Right cardiac atrium (tissue), 5 donors: ENCODE data around the gene PHACTR2. TPM values are rescaled to one million over a fixed set of nuclear protein-coding genes. Genes with fewer than 3 reads are reported as not detected.
A peak's percentile ranks its signal among the peaks of the same experiment; 100 is the strongest.

Experiments used
- ATAC-seq, 2 donors: fragments of 200-7000 bp; cut with Tn5 transposase; one replicate each; pipeline versions ENCODE4 v1.8.0 to v1.9.1; 2020; ENCODE audit warnings: moderate library complexity in 2 of 2, mild to moderate bottlenecking in 1 of 2
- DNase-seq, 3 donors: peaks; one replicate each; pipeline ENCODE4 v3.0.0-alpha.2; 2020
- H3K27ac ChIP-seq: one replicate; pipeline ENCODE4 v1.5.1; 2013; ENCODE audit warnings: mild to moderate bottlenecking, low read length, control low read depth, moderate library complexity
- H3K27me3 ChIP-seq: one replicate; pipeline ENCODE4 v1.6.1; 2013; ENCODE audit not compliant: control insufficient read depth, insufficient read depth
- H3K4me1 ChIP-seq: one replicate; pipeline ENCODE4 v1.6.1; 2013; ENCODE audit warnings: low read length; ENCODE audit not compliant: control insufficient read depth, insufficient read depth
- H3K4me3 ChIP-seq: one replicate; pipeline ENCODE4 v1.5.1; 2013; ENCODE audit warnings: low read length, control low read depth
- H3K9me3 ChIP-seq: one replicate; pipeline ENCODE4 v1.6.1; 2013; ENCODE audit warnings: low read length; ENCODE audit not compliant: control insufficient read depth
- WGBS: extraction: QIAGEN DNeasy Blood & Tissue Kit; methylation state at CpG from one replicate; pipeline ENCODE4 v1.1.7; 2013; 5-methylcytosine and 5-hydroxymethylcytosine counted together
- intact Hi-C, 4 donors: fragments of 100-400 bp; cut with DNase I; formaldehyde crosslinking; loops; one replicate each; pipeline versions ENCODE4 v1.11.0 to v1.14.0; 2022 to 2023
- polyA plus RNA-seq: library from polyadenylated mRNA; stranded (reverse); fragments of 200-250 nt; gene quantifications from one replicate; pipeline ENCODE4 v1.2.3, GENCODE V29; 2013
- total RNA-seq, 4 donors: library from RNA; stranded (reverse); fragmentation: NEBNext Ultra II Directional; extraction: Animal tissue kit (Norgen Biotek cat#: 25700); gene quantifications; one replicate each; pipeline ENCODE4 v1.2.1, GENCODE V29; 2021
- donor health status: healthy with polysubstance abuse.
- donor health status: DM: no; HTN: yes; CAD: no.
- donor health status: DM: no; HTN: no; CAD: no.
- donor health status: DM: no; HTN: yes; CAD: no; lungs with severe emphysema.
- donor health status: DM: yes; HTN: yes; CAD: no.

PHACTR2 gene
- total and polyA plus RNA-seq, 5 donors = 10.7 to 75.7 (median 49.7) TPM

DNA sequence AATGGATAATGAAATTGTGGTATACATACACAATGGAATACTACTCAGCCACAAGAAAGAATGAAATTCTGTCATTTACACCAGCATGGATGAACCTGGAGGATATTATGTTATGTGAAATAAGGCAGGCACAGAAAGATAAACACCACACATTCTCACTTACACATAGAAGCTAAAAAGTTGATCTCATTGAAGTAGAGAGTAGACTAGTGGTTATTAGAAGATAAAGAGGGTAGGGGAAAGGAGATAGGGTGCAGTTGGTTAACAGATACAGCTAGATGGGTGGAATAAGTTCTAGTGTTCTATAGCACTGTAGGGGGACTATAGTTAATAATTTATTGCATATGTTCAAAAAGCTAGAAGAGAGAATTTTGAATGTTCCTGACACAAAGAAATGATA, 139.9 kb downstream of the PHACTR2 start:
- Histone ChIP-seq H3K4me3 (no peak overlapping the region), H3K27me3 (no peaks in the 10 kb centered on the region), H3K4me1 (peaks cover 1% of the 10 kb centered on the region), H3K27ac (no peak overlapping the region), H3K9me3 (no peaks in the 10 kb centered on the region)
- no peak for DNase-seq
- intact Hi-C loops = no loop called here
- no peak for ATAC-seq

GRCh38 chr6:143821359-143821758, 143.6 kb downstream of the PHACTR2 start:
- Histone ChIP-seq H3K4me3 (no peak overlapping the region), H3K9me3 (no peaks in the 10 kb centered on the region), H3K4me1 (peaks cover 1% of the 10 kb centered on the region), H3K27me3 (no peaks in the 10 kb centered on the region), H3K27ac (no peak overlapping the region)
- WGBS = 92% methylated on average over 6 of the region's 6 CpGs
- ATAC-seq (no peak), DNase-seq (no peak)
- intact Hi-C loops = no loop called here

GRCh38 chr6:143822584-143823024, 144.8 kb downstream of the PHACTR2 start:
- Histone ChIP-seq H3K9me3 (no peaks in the 10 kb centered on the region), H3K4me3 (no peak overlapping the region), H3K27me3 (no peaks in the 10 kb centered on the region), H3K4me1 (peaks cover 1% of the 10 kb centered on the region), H3K27ac (no peak overlapping the region)
- intact Hi-C loops = no loop called here
- no peak for DNase-seq
- 40% methylated on average over 3 of the region's 3 CpGs for WGBS
- ATAC-seq = no peak

- WGBS = 71% methylated on average over 6 of the region's 6 CpGs
- Histone ChIP-seq H3K9me3 (no peaks in the 10 kb centered on the region), H3K4me1 (peaks cover 1% of the 10 kb centered on the region), H3K27ac (no peak overlapping the region), H3K4me3 (no peak overlapping the region), H3K27me3 (no peaks in the 10 kb centered on the region)
- ATAC-seq (no peak), DNase-seq (no peak)
- intact Hi-C loops = no loop called here
Observed at GRCh38 chr6:143823548-143823947, 145.8 kb downstream of the PHACTR2 start.

DNA sequence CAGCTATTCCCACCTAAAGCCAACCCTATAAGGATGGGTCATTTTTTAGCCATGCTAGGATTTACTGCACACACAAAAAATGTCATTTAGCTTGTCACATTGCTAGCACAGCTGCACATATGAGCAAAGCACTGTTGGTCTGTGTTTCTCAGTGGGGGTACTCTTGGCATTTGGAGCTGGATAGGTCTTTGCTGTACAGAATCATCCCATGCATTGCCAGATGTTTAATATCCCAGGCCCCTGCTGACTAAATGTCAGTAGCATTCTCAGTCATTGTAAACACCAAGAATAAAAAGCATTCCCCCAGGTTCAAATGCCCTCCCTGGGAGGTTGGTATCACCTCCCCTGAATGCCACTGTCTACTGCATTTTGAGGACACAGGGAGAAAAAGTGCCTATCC, 150.8 kb downstream of the PHACTR2 start:
- no peaks in the 10 kb centered on the region for H3K4me1 ChIP-seq
- no peaks in the 10 kb centered on the region for H3K27me3 ChIP-seq
- no peak overlapping the region for H3K4me3 ChIP-seq
- intact Hi-C loops = no loop called here
- no peaks in the 10 kb centered on the region for H3K9me3 ChIP-seq
- no peak overlapping the region for H3K27ac ChIP-seq
- DNase-seq = no peak
- no peak for ATAC-seq

DNA sequence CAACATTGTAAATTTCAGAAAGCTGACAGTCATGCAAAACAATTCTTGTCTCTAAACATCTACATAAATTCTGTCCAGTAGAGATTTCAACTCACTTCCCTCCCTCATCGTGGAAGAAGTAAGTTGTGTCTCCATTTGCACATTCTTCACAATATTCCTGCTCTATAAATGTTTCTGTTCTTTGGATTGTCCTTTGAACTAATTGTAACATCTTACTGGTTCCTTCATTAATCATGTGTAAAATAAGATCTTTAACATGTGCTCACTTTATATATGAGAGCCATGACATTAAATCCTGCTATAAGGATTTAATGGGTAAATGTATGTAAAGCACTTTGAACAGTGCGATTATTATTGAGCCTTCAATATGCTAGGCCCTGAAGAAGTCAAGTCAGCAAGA, 158.4 kb downstream of the PHACTR2 start:
- Histone ChIP-seq H3K27ac (no peak overlapping the region), H3K4me1 (no peaks in the 10 kb centered on the region), H3K27me3 (no peaks in the 10 kb centered on the region), H3K9me3 (no peaks in the 10 kb centered on the region), H3K4me3 (no peak overlapping the region)
- intact Hi-C loops = no loop called here
- 93% methylated on average over 2 of the region's 2 CpGs for WGBS
- ATAC-seq (no peak), DNase-seq (no peak)

GRCh38 chr6:143838395-143838794, 160.6 kb downstream of the PHACTR2 start:
- H3K4me3 ChIP-seq = no peak overlapping the region
- no peak for ATAC-seq
- no peak for DNase-seq
- WGBS = 88% methylated on average over 5 of the region's 5 CpGs
- no peak overlapping the region for H3K27ac ChIP-seq
- no peaks in the 10 kb centered on the region for H3K27me3 ChIP-seq
- intact Hi-C loops = no loop called here
- no peaks in the 10 kb centered on the region for H3K4me1 ChIP-seq
- H3K9me3 ChIP-seq = no peaks in the 10 kb centered on the region

- intact Hi-C loops = no loop called here
- Histone ChIP-seq H3K27me3 (no peaks in the 10 kb centered on the region), H3K4me1 (peaks cover 2% of the 10 kb centered on the region), H3K9me3 (no peaks in the 10 kb centered on the region), H3K27ac (no peak overlapping the region), H3K4me3 (no peak overlapping the region)
- DNase-seq = no peak
- no peak for ATAC-seq
- WGBS = 77% methylated on average over 4 of the region's 4 CpGs
Observed at GRCh38 chr6:143839196-143839595, 161.4 kb downstream of the PHACTR2 start.

- intact Hi-C loops = loop anchor here in 3 of 4 donors (5.0 to 10.0 kb wide), 6 partner anchors 163 to 266 kb away; partner anchors contain the start of gene PHACTR2 (in 2 of the 3)
- Histone ChIP-seq H3K27me3 (no peaks in the 10 kb centered on the region), H3K4me1 (peaks cover 2% of the 10 kb centered on the region), H3K4me3 (no peak overlapping the region), H3K9me3 (no peaks in the 10 kb centered on the region), H3K27ac (no peak overlapping the region)
- no peak for ATAC-seq
- 92% methylated on average over 6 of the region's 6 CpGs for WGBS
- no peak for DNase-seq
Observed at GRCh38 chr6:143840595-143841265, 163.0 kb downstream of the PHACTR2 start.

DNA sequence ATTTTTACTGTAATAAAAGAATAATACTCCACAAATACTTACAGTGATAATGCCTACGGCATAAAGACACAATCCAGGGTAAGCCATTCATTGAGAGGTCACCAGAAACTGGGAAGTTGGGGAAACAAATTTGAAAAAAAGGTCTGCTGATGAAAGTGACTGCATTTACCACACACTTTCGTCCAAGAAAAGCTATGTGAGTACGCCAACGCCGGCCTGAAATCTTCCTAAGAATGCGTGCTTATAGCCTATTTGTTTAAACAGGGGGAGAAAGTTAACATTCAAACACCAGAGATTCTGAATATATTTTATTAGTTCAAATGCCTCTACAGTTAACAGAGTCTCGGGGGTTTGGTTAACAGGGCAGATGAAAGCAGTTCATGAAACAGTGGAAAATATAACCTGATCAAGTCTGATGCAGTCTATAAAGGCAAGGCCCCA, 164.7 kb downstream of the PHACTR2 start:
- peak in 1 of 2 donors; percentile 54 for ATAC-seq
- Histone ChIP-seq H3K9me3 (no peaks in the 10 kb centered on the region), H3K27ac (peak overlapping the region; percentile 80), H3K27me3 (no peaks in the 10 kb centered on the region), H3K4me1 (peaks cover 2% of the 10 kb centered on the region), H3K4me3 (peak overlapping the region; percentile 80)
- 27% methylated on average over 7 of the region's 7 CpGs for WGBS
- intact Hi-C loops = loop anchor here in 3 of 4 donors (5.0 to 10.0 kb wide), 6 partner anchors 165 to 268 kb away; partner anchors contain the start of gene PHACTR2 (in 2 of the 3)
- DNase-seq = no peak

DNA sequence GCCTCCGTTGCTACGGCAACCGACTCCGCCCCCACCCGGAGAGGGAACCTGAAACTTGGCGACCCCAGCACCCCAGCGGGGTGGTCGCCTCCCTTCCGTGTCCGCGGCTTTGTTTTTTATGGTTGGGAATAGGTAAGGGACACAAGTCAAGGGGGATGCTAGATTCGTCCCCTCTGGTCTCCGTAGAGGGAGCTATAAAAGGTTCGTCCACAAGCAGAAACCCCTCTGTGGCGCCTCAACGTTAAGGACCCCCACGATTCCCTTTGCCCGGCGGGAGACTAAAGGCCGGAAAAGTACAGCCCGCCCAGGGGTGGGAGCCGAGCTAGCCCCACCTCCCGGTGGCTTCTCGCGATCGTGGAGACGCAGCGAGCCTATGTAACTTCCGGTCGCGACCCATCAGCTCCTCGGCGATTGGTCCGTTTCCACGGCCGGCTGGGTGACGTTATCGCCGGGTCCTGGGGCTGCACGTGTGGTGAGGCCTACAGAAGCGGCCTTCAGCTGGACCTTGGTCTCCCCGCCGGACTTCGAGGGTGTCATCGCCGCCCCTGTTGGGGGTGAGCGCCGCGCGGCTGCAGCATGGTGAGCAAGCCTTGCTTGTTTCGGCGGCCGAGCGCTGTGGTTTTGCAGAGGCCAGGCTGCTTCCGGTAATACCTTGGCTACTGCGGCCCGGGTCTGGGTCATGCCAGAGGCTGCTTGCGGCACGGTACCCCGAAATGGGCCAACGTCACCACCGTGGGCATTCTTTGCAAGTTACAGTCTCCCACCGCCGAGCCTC, 165.3 kb downstream of the PHACTR2 start, which contains the start of gene LTV1:
LTV1 (plus strand) TSS at position 437 of the 775 bp plus-strand sequence; CDS start at position 577, 140 bp downstream.
- WGBS = under 1% methylated on average over 64 of the region's 64 CpGs
- intact Hi-C loops = loop anchor here in 3 of 4 donors (5.0 to 10.0 kb wide), 6 partner anchors 166 to 268 kb away; partner anchors contain the start of gene PHACTR2 (in 2 of the 3)
- ATAC-seq = peak; percentile 100

More for the DNA sequence above, 165.3 kb downstream of the PHACTR2 start, which contains the start of gene LTV1:
- Histone ChIP-seq H3K27ac (peak within 1 kb of the TSS; percentile 80), H3K4me1 (peaks cover 2% of the 10 kb centered on the region), H3K27me3 (no peaks in the 10 kb centered on the region), H3K4me3 (peak within 1 kb of the TSS; percentile 80), H3K9me3 (no peaks in the 10 kb centered on the region)
- DNase-seq = peak; percentile 97 to 99 (median 98)
